ENCODE measurements around the gene OR10G3. TPM values are rescaled to one million over a fixed set of nuclear protein-coding genes. Genes with fewer than 3 reads are reported as not detected.
"Not testable (repeated sequence)": the region's sequence is repeated elsewhere in the genome, so short reads cannot be mapped to it uniquely, and the experiment has no call there.

The OR10G3 gene
- total RNA-seq, 2 donors from 2014 or later, result not detected

GRCh38 chr14:21544588-21544987 lies 35.3 kb downstream of the OR10G3 start:
- H3K27me3 Mint-ChIP-seq, result peaks cover 11 to 13% of the 10 kb centered on the region in 2 donors
- not testable (repeated sequence) for H3K4me3 Mint-ChIP-seq; DNase-seq (ENCODE audit: low spot score); H3K4me1 Mint-ChIP-seq (ENCODE audit: low read depth in 2 of 2); H3K27ac Mint-ChIP-seq; H3K9me3 Mint-ChIP-seq; H3K36me3 Mint-ChIP-seq; ATAC-seq

GRCh38 chr14:21543963-21544362 lies 35.9 kb downstream of the OR10G3 start:
- no peak for ATAC-seq

DNA sequence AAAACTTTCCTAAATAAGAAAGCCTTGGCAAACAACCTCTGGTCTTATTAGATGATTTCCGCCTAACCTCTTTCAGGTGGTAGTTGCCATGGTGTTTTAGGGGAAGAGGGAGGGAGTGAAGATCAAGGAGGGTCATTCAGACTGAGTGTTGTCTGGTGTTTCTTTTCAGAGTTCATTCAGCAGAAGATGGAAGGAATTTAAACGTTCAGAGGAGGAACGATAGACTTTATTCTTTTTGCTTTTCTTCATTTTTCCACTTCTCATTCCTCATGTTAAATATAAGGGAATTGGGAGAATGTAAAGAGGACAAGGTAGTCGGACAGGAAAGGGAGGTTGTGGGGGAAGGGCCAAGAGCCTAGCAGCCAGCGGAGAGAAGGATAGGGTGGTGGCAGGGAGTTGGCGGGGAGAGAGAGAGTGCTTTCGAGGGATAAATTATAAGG lies 36.3 kb downstream of the OR10G3 start:
- H3K4me3 Mint-ChIP-seq, result no peak overlapping the region
- H3K27me3 Mint-ChIP-seq, result peaks cover 22 to 24% of the 10 kb centered on the region in 2 donors
- H3K36me3 Mint-ChIP-seq, result no peaks in the 10 kb centered on the region
- no peak overlapping the region for H3K27ac Mint-ChIP-seq
- DNase-seq (ENCODE audit: low spot score) (no peak), ATAC-seq (no peak)
- no peaks in the 10 kb centered on the region for H3K9me3 Mint-ChIP-seq
- H3K4me1 Mint-ChIP-seq (ENCODE audit: low read depth in 2 of 2), result no peaks in the 10 kb centered on the region

More at GRCh38 chr14:21543963-21544362, 35.9 kb downstream of the OR10G3 start:
- no peaks in the 10 kb centered on the region for H3K4me1 Mint-ChIP-seq (ENCODE audit: low read depth in 2 of 2)
- no peak for DNase-seq (ENCODE audit: low spot score)
- no peak overlapping the region for H3K4me3 Mint-ChIP-seq
- no peaks in the 10 kb centered on the region for H3K36me3 Mint-ChIP-seq
- peaks cover 17 to 19% of the 10 kb centered on the region in 2 donors for H3K27me3 Mint-ChIP-seq
- H3K27ac Mint-ChIP-seq, result no peak overlapping the region
- H3K9me3 Mint-ChIP-seq, result no peaks in the 10 kb centered on the region

GRCh38 chr14:21541413-21542074 lies 38.3 kb downstream of the OR10G3 start:
- Mint-ChIP-seq H3K27me3 (peaks cover 30 to 41% of the 10 kb centered on the region in 2 donors), H3K36me3 (no peaks in the 10 kb centered on the region), H3K4me3 (no peak overlapping the region), H3K4me1 (ENCODE audit: low read depth in 2 of 2) (peaks cover 5 to 6% of the 10 kb centered on the region in 2 donors), H3K27ac (no peak overlapping the region), H3K9me3 (no peaks in the 10 kb centered on the region)
- no peak for ATAC-seq
- DNase-seq (ENCODE audit: low spot score), result no peak

DNA sequence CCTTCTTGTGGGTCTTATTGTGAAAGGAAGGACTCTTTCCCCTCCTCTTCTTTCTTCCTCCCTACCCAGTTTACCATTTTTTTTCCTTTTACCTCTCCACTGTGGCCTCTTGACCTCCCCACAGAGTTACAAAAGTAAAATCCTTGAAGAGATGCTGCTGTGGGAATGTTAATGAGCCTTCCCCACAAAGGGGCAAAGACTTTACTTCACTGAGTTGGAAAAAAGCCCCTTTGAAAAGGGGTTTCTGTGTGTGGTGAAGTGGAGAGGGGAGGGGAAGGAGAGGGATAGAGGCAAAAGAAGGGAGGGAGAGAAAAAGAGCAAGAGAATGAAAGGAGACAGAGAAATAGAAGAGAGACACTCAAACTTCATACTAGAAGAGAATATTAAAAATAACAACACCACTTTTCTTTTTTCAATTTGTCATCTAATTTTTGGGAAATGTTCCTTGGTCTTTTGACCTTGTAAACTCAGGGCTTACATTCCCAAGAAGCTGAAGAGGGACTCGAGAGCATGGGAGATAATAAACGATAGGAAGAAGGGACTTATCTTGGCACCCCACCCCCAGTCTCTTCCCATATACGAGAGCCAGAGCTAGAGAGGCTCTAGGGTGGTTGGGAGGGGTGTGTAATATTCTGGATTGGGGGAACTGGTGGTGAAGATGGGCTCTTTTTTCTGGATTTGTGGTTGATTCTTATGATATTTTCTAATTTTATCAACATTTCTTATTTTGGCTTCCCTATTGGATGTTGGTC lies 40.5 kb downstream of the OR10G3 start:
- DNase-seq (ENCODE audit: low spot score) (no peak), ATAC-seq (no peak)
- peaks cover 5 to 6% of the 10 kb centered on the region in 2 donors for H3K4me1 Mint-ChIP-seq (ENCODE audit: low read depth in 2 of 2)
- no peak overlapping the region for H3K4me3 Mint-ChIP-seq
- H3K9me3 Mint-ChIP-seq, result no peaks in the 10 kb centered on the region
- H3K36me3 Mint-ChIP-seq, result no peaks in the 10 kb centered on the region
- H3K27ac Mint-ChIP-seq, result no peak overlapping the region
- peaks cover 41 to 53% of the 10 kb centered on the region in 2 donors for H3K27me3 Mint-ChIP-seq

- H3K4me3 Mint-ChIP-seq, result no peak overlapping the region
- ATAC-seq, result no peak
- no peaks in the 10 kb centered on the region for H3K36me3 Mint-ChIP-seq
- DNase-seq (ENCODE audit: low spot score), result no peak
- H3K9me3 Mint-ChIP-seq, result no peaks in the 10 kb centered on the region
- H3K27ac Mint-ChIP-seq, result no peak overlapping the region
- H3K27me3 Mint-ChIP-seq, result peaks cover 39 to 53% of the 10 kb centered on the region in 2 donors
- peaks cover 5 to 6% of the 10 kb centered on the region in 2 donors for H3K4me1 Mint-ChIP-seq (ENCODE audit: low read depth in 2 of 2)
These were observed 42.8 kb downstream of the OR10G3 start for GRCh38 chr14:21537090-21537424.

DNA sequence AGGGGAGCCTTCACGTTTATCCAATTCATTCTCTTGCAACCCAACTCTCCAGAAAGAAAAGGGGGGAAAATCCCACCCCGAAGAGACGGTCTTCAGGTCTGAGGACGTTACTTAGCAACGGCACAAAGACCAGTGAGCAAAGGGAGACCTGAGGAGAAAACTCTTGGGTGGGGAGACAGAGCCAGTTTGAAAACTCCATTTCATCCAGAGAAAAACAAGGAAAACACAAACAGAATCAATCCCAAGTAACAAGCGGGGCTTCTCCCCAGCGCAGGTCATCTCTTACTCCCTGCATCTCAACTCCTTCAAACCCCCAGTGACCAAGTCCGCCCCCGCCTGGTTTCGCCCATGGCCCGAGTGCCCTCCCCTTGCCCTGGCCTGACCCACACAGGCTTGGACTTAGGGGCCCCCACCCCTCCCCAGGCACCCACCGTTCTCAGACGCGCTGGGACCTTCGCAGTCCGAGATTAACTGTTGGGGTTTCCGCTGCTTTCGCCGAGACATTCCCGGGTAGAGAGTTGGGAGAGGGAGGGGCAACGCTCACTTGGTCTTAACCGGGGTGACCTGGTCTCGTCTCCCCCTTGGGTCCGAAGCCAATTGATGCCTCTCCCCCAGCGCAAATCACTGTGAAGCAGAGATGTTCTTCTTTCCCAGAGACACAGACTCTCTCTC lies 43.3 kb downstream of the OR10G3 start:
- H3K4me3 Mint-ChIP-seq, result no peak overlapping the region
- DNase-seq (ENCODE audit: low spot score) (no peak), ATAC-seq (no peak)
- no peak overlapping the region for H3K27ac Mint-ChIP-seq
- H3K9me3 Mint-ChIP-seq, result no peaks in the 10 kb centered on the region
- peaks cover 41 to 57% of the 10 kb centered on the region in 2 donors for H3K27me3 Mint-ChIP-seq
- H3K4me1 Mint-ChIP-seq (ENCODE audit: low read depth in 2 of 2), result peaks cover 5 to 6% of the 10 kb centered on the region in 2 donors
- H3K36me3 Mint-ChIP-seq, result no peaks in the 10 kb centered on the region

GRCh38 chr14:21535545-21536417 lies 44.1 kb downstream of the OR10G3 start:
- Mint-ChIP-seq H3K27ac (no peak overlapping the region), H3K27me3 (peaks cover 41 to 57% of the 10 kb centered on the region in 2 donors), H3K9me3 (no peaks in the 10 kb centered on the region), H3K36me3 (no peaks in the 10 kb centered on the region), H3K4me3 (no peak overlapping the region), H3K4me1 (ENCODE audit: low read depth in 2 of 2) (peaks cover 5 to 6% of the 10 kb centered on the region in 2 donors)
- no peak for DNase-seq (ENCODE audit: low spot score)
- no peak for ATAC-seq

GRCh38 chr14:21534576-21534975 lies 45.3 kb downstream of the OR10G3 start:
- no peak overlapping the region for H3K27ac Mint-ChIP-seq
- peaks cover 5 to 6% of the 10 kb centered on the region in 2 donors for H3K4me1 Mint-ChIP-seq (ENCODE audit: low read depth in 2 of 2)
- ATAC-seq, result no peak
- DNase-seq (ENCODE audit: low spot score), result no peak
- H3K36me3 Mint-ChIP-seq, result no peaks in the 10 kb centered on the region
- H3K27me3 Mint-ChIP-seq, result peaks cover 38 to 55% of the 10 kb centered on the region in 2 donors
- no peaks in the 10 kb centered on the region for H3K9me3 Mint-ChIP-seq
- no peak overlapping the region for H3K4me3 Mint-ChIP-seq

DNA sequence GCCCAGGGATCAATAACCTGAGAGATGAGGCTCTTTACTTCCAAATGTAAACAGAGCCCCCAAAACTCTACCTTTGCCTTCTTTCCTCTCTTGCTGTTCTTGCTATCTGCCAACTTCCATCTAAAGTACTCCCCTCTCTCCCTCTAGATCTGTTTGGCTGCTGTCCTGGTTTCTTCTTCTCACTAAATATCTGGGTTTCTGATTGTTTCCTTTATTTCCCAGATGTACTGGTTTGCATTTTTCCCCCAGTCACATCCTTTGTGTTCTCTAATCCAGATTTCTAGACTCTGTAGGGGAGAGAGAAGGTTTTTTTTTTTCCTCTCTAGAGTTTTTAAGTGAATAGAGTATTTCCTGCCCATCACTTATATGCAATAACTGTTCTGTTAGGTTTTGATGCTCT lies 46.6 kb downstream of the OR10G3 start:
- Mint-ChIP-seq H3K4me1 (ENCODE audit: low read depth in 2 of 2) (peaks cover 5 to 6% of the 10 kb centered on the region in 2 donors), H3K36me3 (no peaks in the 10 kb centered on the region), H3K27ac (no peak overlapping the region), H3K27me3 (peaks cover 26 to 42% of the 10 kb centered on the region in 2 donors), H3K4me3 (no peak overlapping the region), H3K9me3 (no peaks in the 10 kb centered on the region)
- DNase-seq (ENCODE audit: low spot score), result no peak
- no peak for ATAC-seq

DNA sequence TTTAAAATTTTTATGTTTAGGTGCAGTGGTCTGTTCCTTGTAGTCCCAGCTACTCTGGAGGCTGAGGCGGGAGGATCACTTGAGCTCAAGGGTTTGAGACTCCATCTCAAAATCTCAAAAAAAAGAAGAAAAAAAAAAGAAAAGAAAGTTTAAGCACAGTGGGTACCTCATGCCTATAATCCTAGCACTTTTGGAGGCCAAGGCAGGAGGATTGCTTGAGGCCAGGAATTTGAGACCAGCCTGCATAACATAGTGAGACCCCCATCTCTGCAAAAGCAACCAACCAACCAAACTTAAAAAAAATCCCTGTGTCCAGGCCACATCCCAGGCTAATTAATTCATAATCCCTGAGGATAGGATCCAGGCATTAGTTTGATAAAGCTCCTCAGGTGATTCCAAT lies 50.4 kb downstream of the OR10G3 start:
- no peak overlapping the region for H3K4me3 Mint-ChIP-seq
- H3K27ac Mint-ChIP-seq, result no peak overlapping the region
- H3K27me3 Mint-ChIP-seq, result peaks cover 9 to 14% of the 10 kb centered on the region in 2 donors
- no peaks in the 10 kb centered on the region for H3K9me3 Mint-ChIP-seq
- no peaks in the 10 kb centered on the region for H3K36me3 Mint-ChIP-seq
- peaks cover 9 to 14% of the 10 kb centered on the region in 2 donors for H3K4me1 Mint-ChIP-seq (ENCODE audit: low read depth in 2 of 2)
- DNase-seq (ENCODE audit: low spot score) (no peak), ATAC-seq (no peak)

GRCh38 chr14:21528381-21529348 lies 51.2 kb downstream of the OR10G3 start:
- Mint-ChIP-seq H3K27ac (no peak overlapping the region), H3K27me3 (peaks cover 6 to 14% of the 10 kb centered on the region in 2 donors), H3K9me3 (no peaks in the 10 kb centered on the region), H3K36me3 (no peaks in the 10 kb centered on the region), H3K4me3 (no peak overlapping the region), H3K4me1 (ENCODE audit: low read depth in 2 of 2) (peaks cover 9 to 14% of the 10 kb centered on the region in 2 donors)
- ATAC-seq (no peak), DNase-seq (ENCODE audit: low spot score) (no peak)

Data from natural killer cell treated with Interleukin-12 subunit alpha and Interleukin-12 subunit beta and Interleukin-15 and Interleukin-18, amount 100 ng/mL, for 72 hours (primary cell).